H9 (cell line): ENCODE data around the gene FBXO17. TPM values are rescaled to one million over a fixed set of nuclear protein-coding genes. Genes with fewer than 3 reads are reported as not detected.

Experiments used
- DNase-seq: peaks from one replicate; pipeline ENCODE4 v3.0.0-alpha.2; 2017
- H2AFZ ChIP-seq: one replicate; pipeline ENCODE4 v1.6.1; 2013; ENCODE audit warnings: mild to moderate bottlenecking, low read length, control low read depth, moderate library complexity
- H2AK5ac ChIP-seq: 2 replicates; pipeline ENCODE4 v1.6.1; 2013; ENCODE audit warnings: low read length, control low read depth, mixed read lengths; ENCODE audit not compliant: insufficient read length
- H2BK120ac ChIP-seq: one replicate; pipeline ENCODE4 v1.6.1; 2013; ENCODE audit warnings: low read depth, mild to moderate bottlenecking, low read length, control low read depth, inconsistent platforms; ENCODE audit not compliant: poor library complexity, severe bottlenecking
- H2BK12ac ChIP-seq: 2 replicates; pipeline ENCODE4 v1.6.1; 2013; ENCODE audit warnings: low read length, control low read depth, mixed read lengths, low read depth; ENCODE audit not compliant: insufficient read length
- H2BK15ac ChIP-seq: 2 replicates; pipeline ENCODE4 v1.6.1; 2013; ENCODE audit warnings: low read depth, low read length, control low read depth
- H2BK20ac ChIP-seq: one replicate; pipeline ENCODE4 v1.6.1; 2013; ENCODE audit warnings: low read depth, mild to moderate bottlenecking, low read length, control low read depth, inconsistent platforms; ENCODE audit not compliant: poor library complexity, severe bottlenecking
- H2BK5ac ChIP-seq: 2 replicates; pipeline ENCODE4 v1.6.1; 2013; ENCODE audit warnings: low read length, control low read depth, mixed read lengths; ENCODE audit not compliant: insufficient read length
- H3K14ac ChIP-seq: 2 replicates; pipeline ENCODE4 v1.6.1; 2013; ENCODE audit warnings: low read length, control low read depth; ENCODE audit not compliant: insufficient read depth
- H3K18ac ChIP-seq: 2 replicates; pipeline ENCODE4 v1.6.1; 2013; ENCODE audit warnings: low read depth, mild to moderate bottlenecking, mixed read lengths, low read length, control low read depth; ENCODE audit not compliant: insufficient read length
- H3K23ac ChIP-seq: 2 replicates; pipeline ENCODE4 v1.6.1; 2013; ENCODE audit warnings: low read length, control low read depth, mixed read lengths, low read depth; ENCODE audit not compliant: insufficient read length
- H3K23me2 ChIP-seq: 2 replicates; pipeline ENCODE4 v1.6.1; 2013; ENCODE audit warnings: low read depth, mild to moderate bottlenecking, mixed read lengths, low read length, control low read depth; ENCODE audit not compliant: insufficient read length, poor library complexity, severe bottlenecking
- H3K27ac ChIP-seq: 2 replicates; pipeline ENCODE4 v1.5.1; 2013; ENCODE audit warnings: low read length, control low read depth, mixed read lengths, low read depth; ENCODE audit not compliant: insufficient read length
- H3K27me3 ChIP-seq: 2 replicates; pipeline ENCODE4 v1.6.1; 2013; ENCODE audit warnings: low read length, control low read depth, inconsistent platforms; ENCODE audit not compliant: insufficient read depth
- H3K4ac ChIP-seq: 2 replicates; pipeline ENCODE4 v1.6.1; 2013; ENCODE audit warnings: low read depth, mild to moderate bottlenecking, control low read depth, inconsistent platforms, low read length, moderate library complexity
- H3K4me1 ChIP-seq: 2 replicates; pipeline ENCODE4 v1.6.1; 2013; ENCODE audit warnings: low read length, control low read depth, inconsistent platforms; ENCODE audit not compliant: insufficient read depth
- H3K4me2 ChIP-seq: 2 replicates; pipeline ENCODE4 v1.6.1; 2013; ENCODE audit warnings: low read length, control low read depth, mixed read lengths; ENCODE audit not compliant: insufficient read length, insufficient read depth
- H3K56ac ChIP-seq: 2 replicates; pipeline ENCODE4 v1.6.1; 2013; ENCODE audit warnings: low read depth, mild to moderate bottlenecking, mixed read lengths, low read length, control low read depth; ENCODE audit not compliant: insufficient read length
- H3K79me1 ChIP-seq: 2 replicates; pipeline ENCODE4 v1.6.1; 2013; ENCODE audit warnings: low read depth, mild to moderate bottlenecking, moderate library complexity, low read length, control low read depth, inconsistent platforms; ENCODE audit not compliant: insufficient read depth, poor library complexity, severe bottlenecking
- H3K79me2 ChIP-seq: 2 replicates; pipeline ENCODE4 v1.6.1; 2013; ENCODE audit warnings: low read length, control low read depth, inconsistent platforms; ENCODE audit not compliant: insufficient read depth
- H3K9ac ChIP-seq: 2 replicates; pipeline ENCODE4 v1.6.1; 2013; ENCODE audit warnings: low read length, control low read depth, mixed read lengths; ENCODE audit not compliant: insufficient read length; ENCODE audit errors: extremely low read depth
- H3K9me3 ChIP-seq: one replicate; pipeline ENCODE4 v1.6.1; 2013; ENCODE audit warnings: low read depth, low read length, inconsistent platforms; ENCODE audit not compliant: control insufficient read depth
- H3T11ph ChIP-seq: one replicate; pipeline ENCODE4 v1.6.1; 2013; ENCODE audit warnings: mild to moderate bottlenecking, low read length, control low read depth, inconsistent platforms
- H4K20me1 ChIP-seq: one replicate; pipeline ENCODE4 v1.6.1; 2013; ENCODE audit not compliant: control insufficient read depth, insufficient read length, insufficient read depth
- H4K5ac ChIP-seq: 2 replicates; pipeline ENCODE4 v1.6.1; 2013; ENCODE audit warnings: low read depth, mild to moderate bottlenecking, mixed read lengths, low read length, control low read depth; ENCODE audit not compliant: insufficient read length
- H4K8ac ChIP-seq: replicated peaks from 2 replicates; pipeline ENCODE4 v1.6.1; 2013; ENCODE audit warnings: low read length, control low read depth, mixed read lengths, low read depth; ENCODE audit not compliant: insufficient read length
- H4K91ac ChIP-seq: 2 replicates; pipeline ENCODE4 v1.6.1; 2013; ENCODE audit warnings: low read depth, mild to moderate bottlenecking, moderate library complexity, mixed read lengths, low read length, control low read depth; ENCODE audit not compliant: insufficient read length
- H3K27ac Mint-ChIP-seq, 3 experiments: 2 replicates in 2 of 3; 3 replicates in 1 of 3; pipeline ENCODE4 v1.8.0; 2020 to 2021; ENCODE audit warnings: mixed read lengths in 3 of 3, mild to moderate bottlenecking in 1 of 3, moderate library complexity in 1 of 3
- H3K27me3 Mint-ChIP-seq: 2 replicates; pipeline ENCODE4 v1.8.0; 2021; ENCODE audit warnings: low read depth, mild to moderate bottlenecking, moderate library complexity, mixed read lengths
- H3K36me3 Mint-ChIP-seq, 3 experiments: 2 replicates in 2 of 3; 3 replicates in 1 of 3; pipeline ENCODE4 v1.8.0; 2020 to 2021; ENCODE audit warnings: low read depth in 3 of 3, mixed read lengths in 3 of 3; ENCODE audit not compliant: insufficient read depth in 1 of 3
- H3K4me1 Mint-ChIP-seq, 2 experiments: 2 replicates each; pipeline ENCODE4 v1.8.0; 2020; ENCODE audit warnings: mixed read lengths in 2 of 2
- H3K4me3 Mint-ChIP-seq, 2 experiments: 2 replicates in 1 of 2; 3 replicates in 1 of 2; pipeline ENCODE4 v1.8.0; 2020 to 2021; ENCODE audit warnings: mild to moderate bottlenecking in 2 of 2, mixed read lengths in 2 of 2, moderate library complexity in 1 of 2
- H3K9me3 Mint-ChIP-seq, 2 experiments: 2 replicates in 1 of 2; 3 replicates in 1 of 2; pipeline ENCODE4 v1.8.0; 2020; ENCODE audit warnings: mild to moderate bottlenecking in 2 of 2, mixed read lengths in 2 of 2, moderate library complexity in 1 of 2
- CTCF ChIP-seq: fragments of 200-600 bp; sonication (generic); conservative IDR thresholded peaks from 3 replicates; pipeline ENCODE4 v1.8.0; 2021; ENCODE audit warnings: antibody characterized with exemption, mild to moderate bottlenecking
- WGBS: extraction: QIAGEN DNeasy Blood & Tissue Kit; methylation state at CpG from one replicate; pipeline ENCODE4 v1.1.7; 2013; ENCODE audit warnings: missing lambda C conversion rate, low lambda C conversion rate, mixed read lengths; ENCODE audit not compliant: insufficient read length; ENCODE audit errors: extremely low coverage; 5-methylcytosine and 5-hydroxymethylcytosine counted together
- total RNA-seq: library from RNA; stranded (reverse); gene quantifications from 2 replicates; pipeline ENCODE4 v1.2.1, GENCODE V29; 2021

The FBXO17 gene
- total RNA-seq, 1 experiment from 2014 or later = 25.5 TPM

- peaks cover 0 to 2% of the 10 kb centered on the region in 2 experiments; a peak in 1 of 5 replicates for H3K9me3 Mint-ChIP-seq
- no peak overlapping the region for H2BK15ac ChIP-seq
- H3K23ac ChIP-seq = no peak overlapping the region
- H4K91ac ChIP-seq = no peak overlapping the region
- H3K27ac Mint-ChIP-seq = peak overlapping the region in 1 of 3 experiments; percentile 18; a peak in 1 of 7 replicates
- H4K20me1 ChIP-seq = no peaks in the 10 kb centered on the region
- peaks cover 5 to 13% (median 8%) of the 10 kb centered on the region in 3 experiments; a peak in 6 of 7 replicates for H3K36me3 Mint-ChIP-seq
- H3T11ph ChIP-seq = no peak overlapping the region
- H3K9ac ChIP-seq = no peak overlapping the region
- no peak overlapping the region for H2BK5ac ChIP-seq
- H4K8ac ChIP-seq = no peak overlapping the region
- no peak overlapping the region for H3K4me3 Mint-ChIP-seq
- H2BK12ac ChIP-seq = no peak overlapping the region
- no peak overlapping the region for H2BK120ac ChIP-seq
- no peaks in the 10 kb centered on the region for H3K23me2 ChIP-seq
- H2AK5ac ChIP-seq = no peak overlapping the region
- no peaks in the 10 kb centered on the region; the same call in 1 of the 2 replicates for H3K4me1 ChIP-seq
- no peaks in the 10 kb centered on the region for H3K9me3 ChIP-seq
- no peak overlapping the region for H3K4me2 ChIP-seq
- H3K14ac ChIP-seq = no peak overlapping the region
- H3K27me3 Mint-ChIP-seq = no peaks in the 10 kb centered on the region; the same call in 1 of the 2 replicates
- no peaks in the 10 kb centered on the region for H3K79me1 ChIP-seq
- H2BK20ac ChIP-seq = no peak overlapping the region
- H3K4ac ChIP-seq = no peak overlapping the region
- peaks cover 3 to 4% of the 10 kb centered on the region in 2 experiments; a peak in 3 of 4 replicates for H3K4me1 Mint-ChIP-seq
- H4K5ac ChIP-seq = no peak overlapping the region
- no peak for TF ChIP-seq CTCF
- no peak overlapping the region for H3K18ac ChIP-seq
- no peak overlapping the region for H2AFZ ChIP-seq
- DNase-seq = no peak
- no peaks in the 10 kb centered on the region for H3K79me2 ChIP-seq
- H3K56ac ChIP-seq = no peak overlapping the region
- no CpG with 5 or more reads among the region's 12 CpGs for WGBS
- H3K27me3 ChIP-seq = no peaks in the 10 kb centered on the region
- no peak overlapping the region for H3K27ac ChIP-seq
Observed at GRCh38 chr19:38912600-38913514, 62.7 kb downstream of the FBXO17 start.
